DOHH2 (cell line): ENCODE results near the gene RAD51B.

ENCODE experiments used
- H3F3A ChIP-seq: fragments of 200-600 bp; sonication (generic), shearing (Covaris generic); 2 replicates; pipeline ENCODE4 v1.6.0; 2016; ENCODE audit warnings: antibody characterized with exemption, mild to moderate bottlenecking; ENCODE audit not compliant: control insufficient read depth, insufficient read depth
- H3K27ac ChIP-seq: fragments of 200-600 bp; sonication (generic); 2 replicates; pipeline ENCODE4 v1.5.1; 2014; ENCODE audit warnings: low read depth, mild to moderate bottlenecking, low read length, moderate library complexity
- H3K27me3 ChIP-seq: fragments of 200-600 bp; sonication (generic); 2 replicates; pipeline ENCODE4 v1.6.1; 2014; ENCODE audit warnings: mild to moderate bottlenecking, low read length, mixed read lengths; ENCODE audit not compliant: control insufficient read depth
- H3K36me3 ChIP-seq: fragments of 200-600 bp; sonication (generic); 2 replicates; pipeline ENCODE4 v1.6.1; 2014; ENCODE audit warnings: mild to moderate bottlenecking, low read length, moderate library complexity, mixed read lengths; ENCODE audit not compliant: control insufficient read depth
- H3K4me1 ChIP-seq: fragments of 200-600 bp; sonication (generic); 2 replicates; pipeline ENCODE4 v1.6.1; 2014; ENCODE audit warnings: mild to moderate bottlenecking, low read length, mixed read lengths; ENCODE audit not compliant: control insufficient read depth
- H3K4me2 ChIP-seq: fragments of 200-600 bp; sonication (generic); 2 replicates; pipeline ENCODE4 v1.6.0; 2014; ENCODE audit warnings: mild to moderate bottlenecking, low read length, moderate library complexity
- H3K4me3 ChIP-seq: fragments of 200-600 bp; sonication (generic); 2 replicates; pipeline ENCODE4 v1.5.1; 2014; ENCODE audit warnings: mild to moderate bottlenecking, low read length, mixed read lengths
- H3K79me2 ChIP-seq: fragments of 200-600 bp; sonication (generic); 2 replicates; pipeline ENCODE4 v1.6.1; 2014; ENCODE audit warnings: mild to moderate bottlenecking, low read length, mixed read lengths; ENCODE audit not compliant: control insufficient read depth
- H3K9me2 ChIP-seq: fragments of 200-600 bp; sonication (generic); replicated peaks from 2 replicates; pipeline ENCODE4 v1.6.1; 2014; ENCODE audit warnings: mild to moderate bottlenecking, low read length, mixed read lengths; ENCODE audit not compliant: control insufficient read depth
- H3K9me3 ChIP-seq: fragments of 200-600 bp; sonication (generic); 2 replicates; pipeline ENCODE4 v1.6.1; 2014; ENCODE audit warnings: antibody characterized with exemption, low read length, mixed read lengths; ENCODE audit not compliant: control insufficient read depth, insufficient read depth
- H4K20me1 ChIP-seq: fragments of 200-600 bp; sonication (generic); 2 replicates; pipeline ENCODE4 v1.6.0; 2014; ENCODE audit warnings: low read depth, mild to moderate bottlenecking, antibody characterized with exemption, low read length, moderate library complexity; ENCODE audit not compliant: control insufficient read depth, insufficient read depth
- EZH2phosphoT487 ChIP-seq: fragments of 200-600 bp; sonication (generic); IDR thresholded peaks from 2 replicates; pipeline ENCODE4 v1.6.1; 2017; ENCODE audit warnings: borderline replicate concordance, mild to moderate bottlenecking, antibody characterized with exemption, low read length, moderate library complexity, mixed read lengths
- TF ChIP-seq, protein P1 (sequence below): fragments of 200-600 bp; sonication (generic); IDR thresholded peaks from one replicate; pipeline ENCODE4 v1.5.1; 2014; ENCODE audit warnings: antibody characterized with exemption, mild to moderate bottlenecking, low read depth, low read length; ENCODE audit not compliant: poor library complexity, severe bottlenecking

Gene RAD51B

DNA sequence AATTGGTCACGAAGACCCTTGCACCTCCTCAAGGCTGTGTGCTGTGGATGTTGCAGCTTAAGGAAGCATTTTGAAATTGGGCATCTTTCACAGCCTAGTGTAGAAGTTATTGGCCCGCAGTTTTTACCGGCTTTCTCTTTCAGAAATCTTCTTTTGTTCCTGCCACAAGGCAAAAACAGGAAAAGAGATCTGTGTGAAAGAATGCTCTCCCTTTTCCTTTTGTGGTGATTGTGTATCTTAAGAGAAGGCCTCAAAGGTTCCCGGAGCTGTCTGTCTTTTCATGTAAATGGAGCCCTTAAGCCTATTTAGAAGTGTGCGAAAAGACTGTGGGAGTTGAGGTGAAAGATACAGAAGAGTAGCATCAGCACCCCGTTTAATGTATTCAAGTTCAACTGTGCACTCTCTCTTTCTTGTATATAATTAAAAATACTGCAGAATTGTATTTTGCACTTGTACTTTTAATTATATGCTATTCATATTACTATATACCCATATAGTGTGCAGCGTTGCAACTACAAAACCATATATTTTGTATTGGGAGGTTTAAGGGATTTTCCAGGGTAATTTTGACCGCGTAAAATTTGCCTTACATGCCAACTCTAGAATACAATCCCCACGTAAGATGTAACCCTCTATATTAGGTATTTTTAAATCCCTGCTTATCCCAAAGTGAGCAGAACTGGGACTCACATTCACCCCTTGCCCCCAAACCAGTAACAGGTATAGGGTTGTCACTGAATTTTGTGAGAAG is 441.7 kb downstream of the RAD51B start:
- no peaks in the 10 kb centered on the region for H3K27me3 ChIP-seq
- peaks cover 83% of the 10 kb centered on the region for H3K4me1 ChIP-seq
- peak overlapping the region; percentile 13; the same call in 1 of the 2 replicates for H3K4me3 ChIP-seq
- H3K9me3 ChIP-seq, result no peaks in the 10 kb centered on the region
- peak overlapping the region; percentile 18; the same call in 1 of the 2 replicates for H3K27ac ChIP-seq
- H3K79me2 ChIP-seq, result no peaks in the 10 kb centered on the region
- TF ChIP-seq, protein P1, sequence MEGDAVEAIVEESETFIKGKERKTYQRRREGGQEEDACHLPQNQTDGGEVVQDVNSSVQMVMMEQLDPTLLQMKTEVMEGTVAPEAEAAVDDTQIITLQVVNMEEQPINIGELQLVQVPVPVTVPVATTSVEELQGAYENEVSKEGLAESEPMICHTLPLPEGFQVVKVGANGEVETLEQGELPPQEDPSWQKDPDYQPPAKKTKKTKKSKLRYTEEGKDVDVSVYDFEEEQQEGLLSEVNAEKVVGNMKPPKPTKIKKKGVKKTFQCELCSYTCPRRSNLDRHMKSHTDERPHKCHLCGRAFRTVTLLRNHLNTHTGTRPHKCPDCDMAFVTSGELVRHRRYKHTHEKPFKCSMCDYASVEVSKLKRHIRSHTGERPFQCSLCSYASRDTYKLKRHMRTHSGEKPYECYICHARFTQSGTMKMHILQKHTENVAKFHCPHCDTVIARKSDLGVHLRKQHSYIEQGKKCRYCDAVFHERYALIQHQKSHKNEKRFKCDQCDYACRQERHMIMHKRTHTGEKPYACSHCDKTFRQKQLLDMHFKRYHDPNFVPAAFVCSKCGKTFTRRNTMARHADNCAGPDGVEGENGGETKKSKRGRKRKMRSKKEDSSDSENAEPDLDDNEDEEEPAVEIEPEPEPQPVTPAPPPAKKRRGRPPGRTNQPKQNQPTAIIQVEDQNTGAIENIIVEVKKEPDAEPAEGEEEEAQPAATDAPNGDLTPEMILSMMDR, result no peak
- TF ChIP-seq EZH2phosphoT487, result no peak
- peaks cover 10% of the 10 kb centered on the region for H3F3A ChIP-seq
- peak overlapping the region; percentile 50 for H3K4me2 ChIP-seq
- no peaks in the 10 kb centered on the region for H3K9me2 ChIP-seq
- no peaks in the 10 kb centered on the region for H3K36me3 ChIP-seq
- no peaks in the 10 kb centered on the region for H4K20me1 ChIP-seq

DNA sequence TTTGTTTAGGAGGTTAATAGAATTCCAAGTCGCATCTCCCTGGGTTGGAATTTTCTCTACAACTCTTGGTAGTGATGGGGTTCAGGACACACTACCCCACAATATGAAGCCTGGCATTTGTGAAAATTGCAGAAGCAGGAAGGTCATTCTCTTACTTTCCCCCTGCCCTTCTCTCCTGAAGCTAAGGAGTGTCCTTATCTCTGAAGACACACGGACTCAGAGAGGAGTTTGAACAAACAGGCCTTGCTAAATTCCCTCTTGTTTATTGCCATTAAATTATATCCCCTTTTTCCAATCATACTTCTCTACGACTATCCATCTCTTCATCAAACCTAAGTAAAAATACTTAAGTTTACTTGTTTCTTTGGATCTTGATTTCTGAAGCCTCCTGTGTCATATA is 443.0 kb downstream of the RAD51B start:
- TF ChIP-seq EZH2phosphoT487, result no peak
- TF ChIP-seq, protein P1, result no peak
- Histone ChIP-seq H3K79me2 (no peaks in the 10 kb centered on the region), H3K27me3 (no peaks in the 10 kb centered on the region), H3K4me1 (peaks cover 94% of the 10 kb centered on the region), H4K20me1 (no peaks in the 10 kb centered on the region), H3K9me3 (no peaks in the 10 kb centered on the region), H3F3A (peaks cover 23% of the 10 kb centered on the region), H3K9me2 (no peaks in the 10 kb centered on the region), H3K27ac (no peak overlapping the region), H3K4me3 (no peak overlapping the region), H3K36me3 (no peaks in the 10 kb centered on the region), H3K4me2 (no peak overlapping the region)

DNA sequence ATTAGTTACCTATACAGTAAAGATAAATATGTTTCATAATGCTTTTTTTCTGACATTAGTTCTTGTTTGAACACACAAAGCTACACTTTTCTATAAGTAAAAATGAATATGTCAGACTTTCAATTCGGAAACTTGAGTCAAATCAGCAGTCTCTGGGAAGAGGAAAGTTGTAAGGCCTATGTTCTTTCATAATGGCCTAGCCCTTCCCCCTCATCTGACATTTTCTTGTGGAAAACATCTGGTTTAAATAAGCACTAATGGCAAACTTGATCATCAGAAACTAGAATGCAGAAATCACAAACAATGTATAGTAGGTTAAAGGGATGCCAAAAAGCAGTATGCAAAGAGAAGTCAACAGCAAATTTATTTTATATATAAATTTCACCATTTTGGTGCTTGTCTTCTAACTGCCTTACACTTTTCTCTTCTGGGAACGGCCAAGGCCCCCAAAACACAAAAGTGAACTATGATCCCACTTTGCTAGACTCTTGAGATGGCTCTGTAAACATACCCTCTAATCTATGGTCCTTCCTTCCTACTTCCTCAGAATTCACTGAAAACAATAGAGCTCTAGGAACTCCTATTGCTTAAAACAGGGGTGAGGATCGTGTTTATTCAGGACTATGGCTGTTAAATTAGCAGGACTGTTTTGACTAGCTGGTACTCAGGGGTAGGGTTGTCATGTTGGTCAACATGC is 444.1 kb downstream of the RAD51B start:
- no peak overlapping the region for H3K4me3 ChIP-seq
- H3K4me2 ChIP-seq, result no peak overlapping the region
- no peak overlapping the region for H3K27ac ChIP-seq
- H3K4me1 ChIP-seq, result peaks cover 97% of the 10 kb centered on the region
- H3K9me2 ChIP-seq, result no peaks in the 10 kb centered on the region
- no peaks in the 10 kb centered on the region for H3K9me3 ChIP-seq
- no peaks in the 10 kb centered on the region for H3K79me2 ChIP-seq
- no peaks in the 10 kb centered on the region for H3K27me3 ChIP-seq
- H3K36me3 ChIP-seq, result no peaks in the 10 kb centered on the region
- TF ChIP-seq, protein P1, result no peak
- TF ChIP-seq EZH2phosphoT487, result no peak
- H3F3A ChIP-seq, result peaks cover 31% of the 10 kb centered on the region
- no peaks in the 10 kb centered on the region for H4K20me1 ChIP-seq
